ENCODE data around the gene CCDC6.
"Not testable (repeated sequence)": the region's sequence is repeated elsewhere in the genome, so short reads cannot be mapped to it uniquely, and the experiment has no call there.

Gene CCDC6

DNA sequence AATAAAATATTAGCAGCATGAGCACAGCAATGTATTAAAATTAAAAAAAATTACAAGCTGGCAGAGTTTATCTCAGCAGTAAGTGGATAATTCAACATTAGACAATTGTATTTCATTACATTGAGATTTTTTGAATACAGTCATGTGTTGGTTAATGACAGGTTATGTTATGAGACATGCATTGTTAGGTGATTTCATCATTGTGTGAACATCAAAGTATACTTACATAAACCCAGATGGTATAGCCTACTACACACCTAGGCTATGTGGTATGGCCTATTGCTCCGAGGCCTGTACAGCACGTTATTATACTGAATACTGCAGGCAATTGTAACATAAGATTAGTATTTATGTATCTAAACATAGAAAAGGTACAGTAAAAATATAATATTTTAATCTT is 29.7 kb downstream of the CCDC6 start:
- Histone ChIP-seq H3K36me3 (ENCODE audit: control insufficient read depth in 2 of 2, insufficient read depth in 1 of 2, low read length in 2 of 2) (no peaks in the 10 kb centered on the region), H3K27ac (ENCODE audit: extremely low read depth, low read depth, low read length) (no peak overlapping the region), H3K4me1 (ENCODE audit: control insufficient read depth, insufficient read depth, low read length) (peaks cover 10% of the 10 kb centered on the region), H3K4me3 (ENCODE audit: low read depth, low read length) (no peak overlapping the region), H3K9me3 (ENCODE audit: control insufficient read depth, insufficient read depth, low read depth, low read length) (no peaks in the 10 kb centered on the region)
- ChIA-PET CTCF (interaction anchor here (0.6 to 0.8 kb wide), 2 partner anchors 13 to 46 kb away, joined by 3 to 4 read pairs; no protein-coding TSS in a partner anchor), POLR2A (interaction anchor here (0.6 kb wide), 1 partner anchor 29 kb away, joined by 4 read pairs; no protein-coding TSS in a partner anchor)
- no peak for TF ChIP-seq ZNF16 (tag by site-specific recombination; IDR thresholded peaks at IDR 0.05; ENCODE audit: low read depth)
- TF ChIP-seq, protein P1, sequence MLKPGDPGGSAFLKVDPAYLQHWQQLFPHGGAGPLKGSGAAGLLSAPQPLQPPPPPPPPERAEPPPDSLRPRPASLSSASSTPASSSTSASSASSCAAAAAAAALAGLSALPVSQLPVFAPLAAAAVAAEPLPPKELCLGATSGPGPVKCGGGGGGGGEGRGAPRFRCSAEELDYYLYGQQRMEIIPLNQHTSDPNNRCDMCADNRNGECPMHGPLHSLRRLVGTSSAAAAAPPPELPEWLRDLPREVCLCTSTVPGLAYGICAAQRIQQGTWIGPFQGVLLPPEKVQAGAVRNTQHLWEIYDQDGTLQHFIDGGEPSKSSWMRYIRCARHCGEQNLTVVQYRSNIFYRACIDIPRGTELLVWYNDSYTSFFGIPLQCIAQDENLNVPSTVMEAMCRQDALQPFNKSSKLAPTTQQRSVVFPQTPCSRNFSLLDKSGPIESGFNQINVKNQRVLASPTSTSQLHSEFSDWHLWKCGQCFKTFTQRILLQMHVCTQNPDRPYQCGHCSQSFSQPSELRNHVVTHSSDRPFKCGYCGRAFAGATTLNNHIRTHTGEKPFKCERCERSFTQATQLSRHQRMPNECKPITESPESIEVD (tag by site-specific recombination; IDR thresholded peaks at IDR 0.05): peak; percentile 17; the same call in 1 of the 2 replicates
- TF ChIP-seq ZSCAN30 (tag by site-specific recombination; IDR thresholded peaks at IDR 0.05): no peak
- TF ChIP-seq ZNF341 (tag by site-specific recombination; IDR thresholded peaks at IDR 0.05; ENCODE audit: low read depth): no peak
- no peak for TF ChIP-seq ZNF791 (tag by site-specific recombination; IDR thresholded peaks at IDR 0.05)
- TF ChIP-seq ZNF169 (tag by site-specific recombination; IDR thresholded peaks at IDR 0.05): no peak
- 0 out of 2 replicates have a peak, but pooled peaks have one; percentile 13 for TF ChIP-seq ZNF366 (tag by site-specific recombination; conservative IDR thresholded peaks at IDR 0.05)
- TF ChIP-seq SP7 (tag by site-specific recombination; IDR thresholded peaks at IDR 0.05): peak; percentile 97
- TF ChIP-seq PRDM10 (tag by site-specific recombination; IDR thresholded peaks at IDR 0.05): peak; percentile 82

- CTCF ChIA-PET: interaction anchor here (0.8 kb wide), 1 partner anchor 45 kb away, joined by 4 read pairs; no protein-coding TSS in a partner anchor
- not testable (repeated sequence) for H3K9me3 ChIP-seq (ENCODE audit: control insufficient read depth, insufficient read depth, low read depth, low read length); H3K36me3 ChIP-seq (ENCODE audit: control insufficient read depth in 2 of 2, insufficient read depth in 1 of 2, low read length in 2 of 2); H3K27ac ChIP-seq (ENCODE audit: extremely low read depth, low read depth, low read length); H3K4me3 ChIP-seq (ENCODE audit: low read depth, low read length)
- POLR2A ChIA-PET: interaction anchor here (0.6 kb wide), 1 partner anchor 28 kb away, joined by 4 read pairs; no protein-coding TSS in a partner anchor
- H3K4me1 ChIP-seq (ENCODE audit: control insufficient read depth, insufficient read depth, low read length): peaks cover 10% of the 10 kb centered on the region
These were observed 30.1 kb downstream of the CCDC6 start for GRCh38 chr10:59876208-59876607.

GRCh38 chr10:59873896-59874295 is 32.5 kb downstream of the CCDC6 start:
- H3K9me3 ChIP-seq (ENCODE audit: control insufficient read depth, insufficient read depth, low read depth, low read length): no peaks in the 10 kb centered on the region
- H3K4me3 ChIP-seq (ENCODE audit: low read depth, low read length): no peak overlapping the region
- TF ChIP-seq ZSCAN4 (tag by site-specific recombination; IDR thresholded peaks at IDR 0.05): peak; percentile 47; the same call in 1 of the 2 replicates
- TF ChIP-seq ZNF133 (tag by site-specific recombination; IDR thresholded peaks at IDR 0.05): no peak
- ChIA-PET CTCF (interaction anchor here (0.9 to 2.0 kb wide), 3 partner anchors 9 to 348 kb away, joined by 3 to 7 read pairs (median 4); no protein-coding TSS in a partner anchor), POLR2A (interaction anchor here (1.9 kb wide), 1 partner anchor 32 kb away, joined by 16 read pairs; the partner anchor contains the start of gene CCDC6)
- H3K27ac ChIP-seq (ENCODE audit: extremely low read depth, low read depth, low read length): no peak overlapping the region
- no peaks in the 10 kb centered on the region for H3K36me3 ChIP-seq (ENCODE audit: control insufficient read depth in 2 of 2, insufficient read depth in 1 of 2, low read length in 2 of 2)
- H3K4me1 ChIP-seq (ENCODE audit: control insufficient read depth, insufficient read depth, low read length): peaks cover 10% of the 10 kb centered on the region
